ENCODE measurements around the gene PTPRH.
A peak's percentile ranks its signal among the peaks of the same experiment; 100 is the strongest.

- TF ChIP-seq, protein P1, sequence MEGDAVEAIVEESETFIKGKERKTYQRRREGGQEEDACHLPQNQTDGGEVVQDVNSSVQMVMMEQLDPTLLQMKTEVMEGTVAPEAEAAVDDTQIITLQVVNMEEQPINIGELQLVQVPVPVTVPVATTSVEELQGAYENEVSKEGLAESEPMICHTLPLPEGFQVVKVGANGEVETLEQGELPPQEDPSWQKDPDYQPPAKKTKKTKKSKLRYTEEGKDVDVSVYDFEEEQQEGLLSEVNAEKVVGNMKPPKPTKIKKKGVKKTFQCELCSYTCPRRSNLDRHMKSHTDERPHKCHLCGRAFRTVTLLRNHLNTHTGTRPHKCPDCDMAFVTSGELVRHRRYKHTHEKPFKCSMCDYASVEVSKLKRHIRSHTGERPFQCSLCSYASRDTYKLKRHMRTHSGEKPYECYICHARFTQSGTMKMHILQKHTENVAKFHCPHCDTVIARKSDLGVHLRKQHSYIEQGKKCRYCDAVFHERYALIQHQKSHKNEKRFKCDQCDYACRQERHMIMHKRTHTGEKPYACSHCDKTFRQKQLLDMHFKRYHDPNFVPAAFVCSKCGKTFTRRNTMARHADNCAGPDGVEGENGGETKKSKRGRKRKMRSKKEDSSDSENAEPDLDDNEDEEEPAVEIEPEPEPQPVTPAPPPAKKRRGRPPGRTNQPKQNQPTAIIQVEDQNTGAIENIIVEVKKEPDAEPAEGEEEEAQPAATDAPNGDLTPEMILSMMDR (IDR thresholded peaks at IDR 0.05 in 2 of 3, conservative IDR thresholded peaks at IDR 0.05 in 1 of 3; ENCODE audit: borderline replicate concordance in 1 of 3, insufficient read depth in 1 of 3, low read depth in 2 of 3, low read length in 2 of 3), result peak; percentile 89 to 97 (median 96)
- TF ChIP-seq REST (IDR thresholded peaks at IDR 0.05; ENCODE audit: low read depth) (no peak), SIN3A (IDR thresholded peaks at IDR 0.05; ENCODE audit: low read depth) (no peak), YY1 (IDR thresholded peaks at IDR 0.05; ENCODE audit: extremely low read depth, insufficient replicate concordance, low read depth, low read length) (peak; percentile 49), MAX (IDR thresholded peaks at IDR 0.05) (peak; percentile 91), EZH2phosphoT487 (IDR thresholded peaks at IDR 0.05; ENCODE audit: borderline replicate concordance) (no peak), SRF (IDR thresholded peaks at IDR 0.05; ENCODE audit: low read depth) (no peak), POLR2AphosphoS5 (IDR thresholded peaks at IDR 0.05; ENCODE audit: low read depth, low read length) (peak; percentile 68), SP1 (IDR thresholded peaks at IDR 0.05; ENCODE audit: low read depth) (peak; percentile 59), CEBPB (IDR thresholded peaks at IDR 0.05; ENCODE audit: low read depth) (no peak), ZFX (IDR thresholded peaks at IDR 0.05) (no peak)
Observed at GRCh38 chr19:55160128-55160985, 48.9 kb downstream of the PTPRH start.
